HEK293 (cell line): ENCODE data around the gene CDSN.

Source experiments
- KLF17 ChIP-seq: fragments of 450-650 bp; formaldehyde crosslinking; IDR thresholded peaks from 2 replicates; pipeline ENCODE4 v1.5.1; 2016; ENCODE audit warnings: missing biosample characterization, missing genetic modification characterization
- PRDM6 ChIP-seq: fragments of 450-650 bp; formaldehyde crosslinking; IDR thresholded peaks from 2 replicates; pipeline ENCODE4 v1.5.1; 2017; ENCODE audit warnings: missing biosample characterization, missing genetic modification characterization
- WT1 ChIP-seq: fragments of 450-650 bp; formaldehyde crosslinking; IDR thresholded peaks from 2 replicates; pipeline ENCODE4 v1.5.1; 2016; ENCODE audit warnings: missing biosample characterization, missing genetic modification characterization
- ZBTB17 ChIP-seq: fragments of 450-650 bp; formaldehyde crosslinking; IDR thresholded peaks from 2 replicates; pipeline ENCODE4 v1.5.1; 2016; ENCODE audit warnings: missing biosample characterization, missing genetic modification characterization
- ZBTB8A ChIP-seq: fragments of 450-650 bp; formaldehyde crosslinking; IDR thresholded peaks from 2 replicates; pipeline ENCODE4 v1.5.1; 2016; ENCODE audit warnings: missing biosample characterization, missing genetic modification characterization
- ZIC2 ChIP-seq: fragments of 450-650 bp; formaldehyde crosslinking; IDR thresholded peaks from 2 replicates; pipeline ENCODE4 v1.5.1; 2016; ENCODE audit warnings: missing biosample characterization, missing genetic modification characterization
- ZNF10 ChIP-seq: fragments of 450-650 bp; formaldehyde crosslinking; IDR thresholded peaks from 2 replicates; pipeline ENCODE4 v1.5.1; 2017; ENCODE audit warnings: missing biosample characterization, missing genetic modification characterization
- ZNF121 ChIP-seq: fragments of 450-650 bp; formaldehyde crosslinking; IDR thresholded peaks from 2 replicates; pipeline ENCODE4 v1.5.1; 2016; ENCODE audit warnings: missing biosample characterization, missing genetic modification characterization
- ZNF174 ChIP-seq: fragments of 450-650 bp; formaldehyde crosslinking; IDR thresholded peaks from 2 replicates; pipeline ENCODE4 v1.5.0; 2017; ENCODE audit warnings: missing biosample characterization, mild to moderate bottlenecking, missing genetic modification characterization
- ZNF184 ChIP-seq: fragments of 450-650 bp; IDR thresholded peaks from 2 replicates; pipeline ENCODE4 v1.5.1; 2018; ENCODE audit warnings: missing biosample characterization, mild to moderate bottlenecking, missing genetic modification characterization
- ZNF280D ChIP-seq: fragments of 450-650 bp; formaldehyde crosslinking; IDR thresholded peaks from 2 replicates; pipeline ENCODE4 v1.5.1; 2016; ENCODE audit warnings: missing biosample characterization, missing genetic modification characterization
- ZNF324 ChIP-seq: fragments of 450-650 bp; formaldehyde crosslinking; IDR thresholded peaks from 2 replicates; pipeline ENCODE4 v1.5.1; 2016; ENCODE audit warnings: missing biosample characterization, missing genetic modification characterization
- ZNF394 ChIP-seq: fragments of 450-650 bp; formaldehyde crosslinking; IDR thresholded peaks from 2 replicates; pipeline ENCODE4 v1.5.1; 2016; ENCODE audit warnings: missing biosample characterization, missing genetic modification characterization, mild to moderate bottlenecking, moderate library complexity, borderline replicate concordance
- ZNF426 ChIP-seq: fragments of 450-650 bp; formaldehyde crosslinking; IDR thresholded peaks from 2 replicates; pipeline ENCODE4 v1.5.1; 2017; ENCODE audit warnings: missing biosample characterization, missing genetic modification characterization, mild to moderate bottlenecking, inconsistent platforms, moderate library complexity
- ZNF501 ChIP-seq: fragments of 450-650 bp; formaldehyde crosslinking; IDR thresholded peaks from 2 replicates; pipeline ENCODE4 v1.5.1; 2016; ENCODE audit warnings: missing biosample characterization, missing genetic modification characterization
- ZNF518A ChIP-seq: fragments of 450-650 bp; formaldehyde crosslinking; conservative IDR thresholded peaks from 2 replicates; pipeline ENCODE4 v1.5.1; 2016; ENCODE audit warnings: low read depth, missing biosample characterization, missing genetic modification characterization
- ZNF521 ChIP-seq: fragments of 450-650 bp; formaldehyde crosslinking; IDR thresholded peaks from 2 replicates; pipeline ENCODE4 v1.5.1; 2017; ENCODE audit warnings: missing biosample characterization, mild to moderate bottlenecking, missing genetic modification characterization
- ZNF530 ChIP-seq: fragments of 450-650 bp; formaldehyde crosslinking; IDR thresholded peaks from 2 replicates; pipeline ENCODE4 v1.5.1; 2016; ENCODE audit warnings: low read depth, missing biosample characterization, missing genetic modification characterization
- ZNF561 ChIP-seq: fragments of 450-650 bp; IDR thresholded peaks from 2 replicates; pipeline ENCODE4 v1.5.1; 2018; ENCODE audit warnings: missing biosample characterization, missing genetic modification characterization, borderline replicate concordance
- ZNF580 ChIP-seq: fragments of 450-650 bp; formaldehyde crosslinking; IDR thresholded peaks from 2 replicates; pipeline ENCODE4 v1.5.1; 2016; ENCODE audit warnings: missing biosample characterization, missing genetic modification characterization
- ZNF600 ChIP-seq: fragments of 450-650 bp; formaldehyde crosslinking; IDR thresholded peaks from 2 replicates; pipeline ENCODE4 v1.5.1; 2016; ENCODE audit warnings: missing biosample characterization, missing genetic modification characterization
- ZNF621 ChIP-seq: fragments of 450-650 bp; formaldehyde crosslinking; IDR thresholded peaks from 2 replicates; pipeline ENCODE4 v1.5.1; 2017; ENCODE audit warnings: missing biosample characterization, missing genetic modification characterization
- ZNF623 ChIP-seq: fragments of 450-650 bp; formaldehyde crosslinking; IDR thresholded peaks from 2 replicates; pipeline ENCODE4 v1.5.1; 2016; ENCODE audit warnings: missing biosample characterization, missing genetic modification characterization
- ZNF645 ChIP-seq: fragments of 450-650 bp; formaldehyde crosslinking; IDR thresholded peaks from 2 replicates; pipeline ENCODE4; 2016; ENCODE audit warnings: missing biosample characterization, missing genetic modification characterization
- ZNF677 ChIP-seq: fragments of 450-650 bp; IDR thresholded peaks from 2 replicates; pipeline ENCODE4 v1.5.0; 2018; ENCODE audit warnings: missing biosample characterization, mild to moderate bottlenecking, missing genetic modification characterization, moderate library complexity
- ZNF701 ChIP-seq: fragments of 450-650 bp; formaldehyde crosslinking; IDR thresholded peaks from 2 replicates; pipeline ENCODE4 v1.5.1; 2016; ENCODE audit warnings: missing biosample characterization, missing genetic modification characterization
- ZNF785 ChIP-seq: fragments of 450-650 bp; formaldehyde crosslinking; IDR thresholded peaks from 2 replicates; pipeline ENCODE4 v1.5.1; 2016; ENCODE audit warnings: missing biosample characterization, missing genetic modification characterization
- ZNF791 ChIP-seq: fragments of 450-650 bp; formaldehyde crosslinking; IDR thresholded peaks from 2 replicates; pipeline ENCODE4 v1.5.1; 2016; ENCODE audit warnings: missing biosample characterization, missing genetic modification characterization

CDSN gene

GRCh38 chr6:31083742-31084354 lies 36.4 kb downstream of the CDSN start (continued):
- TF ChIP-seq ZNF184 = 0 out of 2 replicates have a peak, but pooled peaks have one; percentile 60
- TF ChIP-seq ZNF600 (tag by site-specific recombination) = peak; percentile 68; the same call in 1 of the 2 replicates
- no peak for TF ChIP-seq ZNF701 (tag by site-specific recombination)
- TF ChIP-seq ZBTB8A (tag by site-specific recombination) = no peak
- no peak for TF ChIP-seq ZNF677 (tag by site-specific recombination)
- no peak for TF ChIP-seq ZNF501 (tag by site-specific recombination)
- TF ChIP-seq ZNF280D (tag by site-specific recombination) = no peak
- peak; percentile 74; the same call in 1 of the 2 replicates for TF ChIP-seq ZNF580 (tag by site-specific recombination)
- no peak for TF ChIP-seq ZNF791 (tag by site-specific recombination)
- no peak for TF ChIP-seq PRDM6
- 0 out of 2 replicates have a peak, but pooled peaks have one; percentile 41 for TF ChIP-seq ZNF324 (tag by site-specific recombination)
- peak; percentile 74 for TF ChIP-seq ZNF561 (tag by site-specific recombination)
- TF ChIP-seq ZNF518A (tag by site-specific recombination) = 0 out of 2 replicates have a peak, but pooled peaks have one; percentile 12
- TF ChIP-seq ZNF521 (tag by site-specific recombination) = no peak
- TF ChIP-seq ZNF121 = no peak
- no peak for TF ChIP-seq KLF17 (tag by site-specific recombination)
- TF ChIP-seq ZNF623 = no peak
- TF ChIP-seq ZNF530 (tag by site-specific recombination) = no peak
- no peak for TF ChIP-seq ZNF645 (tag by site-specific recombination)
- TF ChIP-seq ZNF10 (tag by site-specific recombination) = no peak
- peak; percentile 92 for TF ChIP-seq ZBTB17 (tag by site-specific recombination)
- TF ChIP-seq WT1 = no peak
- TF ChIP-seq ZNF785 (tag by site-specific recombination) = no peak
- peak; percentile 47; the same call in 1 of the 2 replicates for TF ChIP-seq ZNF394 (tag by site-specific recombination)
- no peak for TF ChIP-seq ZNF174
- TF ChIP-seq ZIC2 (tag by site-specific recombination) = peak; percentile 39; the same call in 1 of the 2 replicates
- TF ChIP-seq ZNF426 (tag by site-specific recombination) = no peak
- no peak for TF ChIP-seq ZNF621 (tag by site-specific recombination)
